CD1c-positive myeloid dendritic cell (primary cell): ENCODE measurements around the gene NIT1.

Experiments
- DNase-seq: peaks from one replicate; pipeline ENCODE4 v3.0.0-alpha.2; 2016; ENCODE audit errors: extremely low spot score

The NIT1 gene

GRCh38 chr1:161083748-161084596, 33.9 kb upstream of the NIT1 start:
- DNase-seq = peak; percentile 30

- DNase-seq = no peak
Measured at GRCh38 chr1:161084597-161084988, 33.3 kb upstream of the NIT1 start.

- DNase-seq = no peak
Measured at GRCh38 chr1:161085165-161085564, 32.7 kb upstream of the NIT1 start.

GRCh38 chr1:161086457-161086856, 31.4 kb upstream of the NIT1 start:
- DNase-seq = no peak

GRCh38 chr1:161088587-161089110, 29.3 kb upstream of the NIT1 start:
- DNase-seq = peak; percentile 21

GRCh38 chr1:161089251-161089924, 28.5 kb upstream of the NIT1 start, which contains the start of gene NECTIN4:
Gene NECTIN4 (minus strand): TSS chr1:161089558. CDS start chr1:161089296, 262 bp downstream.
- DNase-seq = peak; percentile 56

- DNase-seq = no peak
Measured at GRCh38 chr1:161089938-161090337, 28.0 kb upstream of the NIT1 start.

- no peak for DNase-seq
Measured at GRCh38 chr1:161090617-161091016, 27.3 kb upstream of the NIT1 start.

GRCh38 chr1:161091093-161091492, 26.8 kb upstream of the NIT1 start:
- DNase-seq = no peak

- DNase-seq = no peak
Measured at GRCh38 chr1:161091796-161092507, 26.0 kb upstream of the NIT1 start.

- no peak for DNase-seq
Measured at GRCh38 chr1:161092621-161093028, 25.3 kb upstream of the NIT1 start.

- no peak for DNase-seq
Measured at GRCh38 chr1:161094481-161094880, 23.4 kb upstream of the NIT1 start.

GRCh38 chr1:161095230-161095629, 22.7 kb upstream of the NIT1 start:
- no peak for DNase-seq

- no peak for DNase-seq
Measured at GRCh38 chr1:161096015-161096414, 21.9 kb upstream of the NIT1 start.

GRCh38 chr1:161096530-161096929, 21.4 kb upstream of the NIT1 start:
- peak; percentile 62 for DNase-seq

GRCh38 chr1:161098210-161099068, 19.5 kb upstream of the NIT1 start, which contains the start of gene KLHDC9:
Gene KLHDC9 (plus strand): TSS chr1:161098361. CDS start chr1:161098536, 175 bp downstream.
- peak; percentile 15 for DNase-seq

GRCh38 chr1:161099090-161099802, 18.7 kb upstream of the NIT1 start:
- DNase-seq = no peak

- no peak for DNase-seq
Measured at GRCh38 chr1:161100556-161100955, 17.3 kb upstream of the NIT1 start.

GRCh38 chr1:161106431-161106830, 11.5 kb upstream of the NIT1 start:
- no peak for DNase-seq

- DNase-seq = peak; percentile 43
Measured at GRCh38 chr1:161111117-161111516, 6.8 kb upstream of the NIT1 start.
